Stimulated activated CD8-positive, alpha-beta memory T cell treated with anti-CD3 and anti-CD28 coated beads, Interleukin-2, amount 100 ng/mL, for 48 hours (primary cell): Measurements from ENCODE around the gene RPL29.
"Not testable (repeated sequence)": the region's sequence is repeated elsewhere in the genome, so short reads cannot be mapped to it uniquely, and the experiment has no call there.

Experiments used
- DNase-seq, 2 donors: peaks; one replicate each; pipeline ENCODE4 v3.0.0-alpha.2; 2020; ENCODE audit warnings: low read depth in 2 of 2

Gene RPL29

DNA sequence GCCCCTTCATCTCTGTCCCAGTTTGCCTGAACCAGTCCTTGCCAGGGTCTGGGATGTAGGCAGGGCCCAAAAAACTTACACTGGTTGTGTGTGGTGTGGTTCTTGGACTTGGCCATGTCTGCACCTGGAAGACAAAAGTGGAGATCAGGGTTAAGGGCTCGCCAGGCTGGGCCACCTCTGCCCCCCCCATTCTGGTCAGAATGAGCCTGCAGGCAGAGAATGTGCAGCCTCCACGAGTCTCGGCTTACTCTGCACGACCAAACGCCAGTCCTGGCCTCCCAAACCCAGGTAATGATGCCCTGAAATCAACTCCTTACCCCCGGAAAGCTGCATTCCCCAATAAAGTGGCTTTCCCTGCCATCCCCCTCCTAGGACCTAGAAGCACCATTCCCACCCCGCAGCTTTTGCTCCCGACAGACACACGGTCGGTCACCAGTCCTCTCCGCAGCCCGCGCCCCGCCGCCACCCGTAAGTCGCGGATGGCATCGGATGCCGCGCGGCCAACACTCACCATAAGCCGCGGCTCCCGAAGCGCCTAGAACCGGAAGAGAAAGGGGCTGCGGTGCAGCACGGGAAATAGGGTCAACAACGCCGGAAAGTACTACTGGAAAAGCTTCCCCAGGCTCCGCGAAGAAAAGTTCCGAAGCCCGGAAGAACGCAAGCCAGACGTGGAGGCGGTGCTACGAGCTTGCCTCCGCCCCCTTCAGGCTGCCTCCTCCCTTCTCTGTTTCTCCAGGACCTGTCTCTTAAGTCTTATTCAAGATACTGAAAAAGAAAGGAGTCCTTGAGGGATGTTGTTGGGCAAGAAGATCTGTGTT is at the start of gene RPL29:
Gene RPL29 (minus strand): TSS at position 550 of the 818 bp plus-strand sequence. CDS start 434 bp downstream, at position 116.
- DNase-seq, result peak; percentile 78 to 85

GRCh38 chr3:52044869-52045619 is 49.3 kb upstream of the RPL29 start:
- DNase-seq, result no peak

DNA sequence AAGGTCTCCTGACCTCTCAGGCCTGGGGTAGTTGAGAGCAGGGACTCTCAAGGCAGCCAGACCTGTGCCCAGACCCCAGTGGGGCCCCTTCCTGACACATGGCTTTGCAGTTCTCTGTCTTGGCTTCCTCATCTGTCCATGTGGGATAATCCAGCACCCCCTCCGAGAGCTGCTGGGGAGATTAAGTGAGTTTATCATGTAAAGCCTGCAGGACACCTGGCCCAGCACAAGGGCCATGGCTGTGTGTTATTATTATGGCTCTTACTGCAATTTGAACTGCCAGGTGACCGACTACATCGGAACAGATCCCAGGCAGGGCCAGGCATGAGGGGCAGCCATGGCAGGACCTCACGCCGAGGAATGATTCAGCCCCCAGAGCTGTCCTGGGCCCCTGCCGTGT is 48.1 kb upstream of the RPL29 start:
- DNase-seq, result no peak

GRCh38 chr3:52043039-52043438 is 47.3 kb upstream of the RPL29 start:
- DNase-seq, result not testable (repeated sequence)

- no peak for DNase-seq
Measured at GRCh38 chr3:52041118-52041731, 45.5 kb upstream of the RPL29 start.

- no peak for DNase-seq
Measured at GRCh38 chr3:52040600-52040999, 44.9 kb upstream of the RPL29 start.

GRCh38 chr3:52039846-52040245 is 44.2 kb upstream of the RPL29 start:
- no peak for DNase-seq

- no peak for DNase-seq
Measured at GRCh38 chr3:52039426-52039825, 43.7 kb upstream of the RPL29 start.

GRCh38 chr3:52038227-52038626 is 42.5 kb upstream of the RPL29 start:
- no peak for DNase-seq

DNA sequence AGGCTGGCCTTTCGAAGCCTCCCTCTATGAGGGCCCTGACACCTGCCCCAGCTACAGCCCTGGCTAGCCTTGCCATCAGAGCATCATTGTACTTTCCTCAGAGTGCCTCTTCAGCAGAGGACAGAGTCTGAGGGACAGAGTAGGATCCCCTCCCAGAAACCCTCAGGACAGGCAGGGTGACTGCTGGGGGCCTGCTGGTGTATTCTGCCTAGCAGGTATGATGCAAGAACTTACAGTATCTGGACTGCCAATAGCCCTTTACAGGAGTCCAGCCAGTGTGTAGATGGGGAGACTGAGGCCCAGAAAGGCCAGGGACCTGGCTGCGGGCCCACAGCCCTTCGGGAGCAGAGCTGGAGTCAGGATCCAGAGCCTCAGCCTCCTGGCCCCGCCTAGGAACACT is 41.6 kb upstream of the RPL29 start:
- no peak for DNase-seq

DNA sequence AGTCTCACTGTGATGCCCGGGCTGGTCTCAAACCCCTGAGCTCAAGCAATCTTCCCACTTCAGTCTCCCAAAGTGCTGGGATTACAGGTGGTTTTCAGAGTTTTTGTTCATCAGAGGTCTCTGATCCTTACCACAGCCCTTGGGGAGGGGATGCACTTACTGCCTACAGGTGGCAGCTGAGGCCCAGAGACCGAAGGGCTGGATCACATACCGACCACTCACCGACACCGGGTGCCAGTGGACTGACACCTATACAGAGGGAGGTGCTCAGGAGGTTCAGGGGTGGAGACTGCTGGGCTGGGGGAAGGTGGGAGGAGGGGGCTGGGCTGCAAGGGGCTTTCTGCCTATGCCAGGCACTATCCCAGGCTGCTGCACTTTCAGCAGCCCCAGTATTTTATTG is 41.1 kb upstream of the RPL29 start:
- DNase-seq, result no peak

GRCh38 chr3:52036222-52036694 is 40.6 kb upstream of the RPL29 start:
- no peak for DNase-seq

- DNase-seq, result no peak
Measured at GRCh38 chr3:52034651-52035050, 39.0 kb upstream of the RPL29 start.

DNA sequence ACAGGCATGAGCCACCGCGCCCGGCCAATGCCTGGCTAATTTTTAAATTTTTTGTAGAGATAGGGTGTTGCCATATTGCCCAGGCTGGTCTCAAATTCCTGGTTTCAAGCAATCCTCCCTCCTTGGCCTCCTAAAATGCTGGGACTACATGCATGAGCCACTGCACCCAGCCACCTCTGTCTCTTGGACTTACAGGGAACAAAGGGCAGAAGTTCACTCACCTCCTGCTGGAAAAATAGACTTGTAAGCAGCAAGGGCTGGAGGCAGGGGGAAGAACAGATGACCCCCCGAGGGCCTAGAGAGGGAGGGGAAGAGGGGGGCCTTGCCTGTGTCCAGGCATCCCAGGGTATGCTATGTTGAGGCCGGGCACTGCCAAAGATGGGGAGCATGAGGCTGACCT is 38.5 kb upstream of the RPL29 start:
- DNase-seq, result no peak

GRCh38 chr3:52033748-52034147 is 38.1 kb upstream of the RPL29 start:
- DNase-seq, result not testable (repeated sequence)

DNA sequence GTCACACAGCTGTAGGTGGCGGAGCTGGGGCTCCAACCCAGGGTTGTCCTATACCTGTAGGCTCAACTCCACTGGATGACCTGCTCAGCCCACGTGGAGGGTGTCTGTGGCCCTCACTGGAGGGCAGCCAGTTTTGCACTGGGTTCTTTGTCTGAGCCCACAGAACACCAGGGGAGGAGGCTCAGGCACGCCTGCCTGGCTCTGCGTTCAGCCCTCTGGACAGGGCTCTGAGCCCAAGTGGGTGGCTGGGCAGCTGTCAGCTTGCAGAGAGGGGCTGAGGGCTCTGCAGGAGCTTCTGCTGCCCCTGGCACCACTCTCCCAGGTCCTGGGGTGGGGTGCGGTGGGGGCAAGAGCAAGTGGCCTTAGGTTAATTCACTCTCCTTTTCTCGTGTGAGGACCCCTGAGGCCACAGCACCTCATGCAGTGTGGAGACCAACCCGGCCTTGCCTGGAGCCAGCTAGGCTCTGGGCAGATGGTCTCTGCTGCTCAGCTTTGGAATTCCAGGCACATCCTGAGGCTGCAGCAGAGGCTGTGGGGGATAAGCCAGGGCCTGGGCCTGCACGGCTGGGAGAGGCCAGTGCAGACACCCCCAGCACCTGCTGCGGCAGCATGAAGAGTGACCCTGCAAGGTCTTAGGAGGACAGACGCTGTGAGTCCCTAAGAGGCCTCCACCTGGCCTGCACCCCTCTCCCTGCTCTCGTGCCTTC is 37.2 kb upstream of the RPL29 start:
- DNase-seq, result no peak

GRCh38 chr3:52031896-52032295 is 36.2 kb upstream of the RPL29 start:
- DNase-seq, result no peak

DNA sequence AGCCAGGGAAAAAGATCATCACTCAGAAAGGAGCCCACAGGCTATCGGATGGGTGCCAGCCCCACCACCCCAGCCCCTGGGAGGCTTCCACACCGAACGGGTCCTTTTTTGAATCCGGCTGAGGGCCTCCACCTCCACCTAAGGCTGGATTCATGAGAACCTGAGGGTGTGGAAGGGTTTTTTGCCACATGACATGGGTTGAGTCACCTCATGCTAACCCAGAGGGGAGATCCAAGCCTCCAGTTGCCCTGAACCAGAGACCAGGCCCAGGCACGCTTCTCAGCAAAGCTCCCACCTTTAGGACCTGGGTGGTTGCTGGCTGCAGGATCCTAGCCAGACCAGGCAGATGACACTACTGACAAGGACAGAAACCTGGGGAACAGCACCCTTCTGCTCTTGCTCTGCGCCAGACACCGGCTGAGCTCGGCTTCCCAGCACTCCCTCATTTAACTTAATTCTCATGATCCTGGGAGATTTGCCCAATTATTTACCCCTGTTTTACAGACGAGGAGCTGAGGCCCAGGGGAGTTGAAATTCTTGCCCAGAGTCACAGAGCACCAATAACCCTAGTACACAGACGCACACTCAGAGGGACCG is 35.1 kb upstream of the RPL29 start:
- DNase-seq, result no peak

GRCh38 chr3:52029535-52029934 is 33.8 kb upstream of the RPL29 start:
- no peak for DNase-seq

GRCh38 chr3:52029053-52029452 is 33.4 kb upstream of the RPL29 start:
- DNase-seq, result no peak

DNA sequence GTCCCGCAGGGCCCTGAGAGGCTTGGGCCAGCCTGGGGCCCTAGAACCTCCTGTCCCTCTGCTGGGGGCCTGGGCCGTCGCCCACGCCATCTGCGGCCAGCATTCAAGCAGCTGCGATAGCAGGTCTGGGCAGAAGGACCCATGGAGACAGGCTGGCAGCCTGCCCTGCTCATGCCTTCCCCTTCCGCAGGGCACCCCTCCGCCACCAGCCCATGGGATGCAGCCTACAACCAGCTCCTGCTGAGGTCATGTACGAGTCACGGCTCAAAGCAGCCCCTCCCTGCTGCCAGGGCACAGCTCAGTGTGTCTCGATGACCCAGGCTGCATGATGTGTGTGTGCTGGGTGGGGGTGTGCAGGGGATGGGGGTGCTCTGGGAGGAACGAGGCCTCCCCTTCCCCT is 32.9 kb upstream of the RPL29 start:
- DNase-seq, result no peak

DNA sequence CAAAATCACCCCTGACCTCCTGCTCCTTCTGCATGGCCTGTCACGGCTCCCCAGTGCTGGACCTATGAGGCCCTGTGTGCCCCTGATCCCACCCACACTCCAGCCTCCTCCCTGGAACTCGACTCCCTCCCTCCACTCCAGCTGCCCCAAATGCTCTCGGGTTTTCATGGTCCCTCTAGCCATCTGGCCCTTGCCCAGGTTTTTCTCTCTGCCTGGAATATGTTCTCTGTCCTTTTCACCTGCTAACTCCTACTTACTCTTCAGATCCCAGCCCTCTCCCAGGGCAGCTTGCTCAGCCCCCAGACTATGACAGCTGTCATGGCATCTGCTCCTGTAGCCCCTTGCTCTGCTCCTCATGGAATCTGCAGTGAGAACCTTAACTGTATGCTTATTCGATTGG is 30.3 kb upstream of the RPL29 start:
- DNase-seq, result no peak
